Activated T-helper 17 cell treated with anti-CD3 and anti-CD28 coated beads, Interleukin-2, amount 50 U/mL, for 72 hours (primary cell): ENCODE data around the gene PPM1M. TPM values are rescaled to one million over a fixed set of nuclear protein-coding genes. Genes with fewer than 3 reads are reported as not detected.
A peak's percentile ranks its signal among the peaks of the same experiment; 100 is the strongest.

Source experiments
- ATAC-seq: fragments of 150-1000 bp; cut with Tn5 transposase; replicated peaks from 2 replicates; pipeline ENCODE4 v1.10.0; 2021; ENCODE audit warnings: mild to moderate bottlenecking, moderate library complexity
- H3K27ac Mint-ChIP-seq: one replicate; pipeline ENCODE4 v1.8.0; 2022; ENCODE audit warnings: mixed read lengths
- H3K27me3 Mint-ChIP-seq: one replicate; pipeline ENCODE4 v1.8.0; 2022; ENCODE audit warnings: mixed read lengths
- H3K36me3 Mint-ChIP-seq: one replicate; pipeline ENCODE4 v1.8.0; 2022; ENCODE audit warnings: low read depth, mild to moderate bottlenecking, mixed read lengths
- H3K4me1 Mint-ChIP-seq: one replicate; pipeline ENCODE4 v1.8.0; 2022; ENCODE audit warnings: mixed read lengths
- H3K4me3 Mint-ChIP-seq: one replicate; pipeline ENCODE4 v1.8.0; 2022; ENCODE audit warnings: mild to moderate bottlenecking, mixed read lengths
- H3K9me3 Mint-ChIP-seq: one replicate; pipeline ENCODE4 v1.8.0; 2022; ENCODE audit warnings: mixed read lengths
- total RNA-seq, 2 donors: library from RNA; stranded (reverse); gene quantifications; one replicate each; pipeline ENCODE4 v1.2.3, GENCODE V29; 2022

Gene PPM1M
- total RNA-seq, 2 donors from 2014 or later: 84.6 to 112 TPM

DNA sequence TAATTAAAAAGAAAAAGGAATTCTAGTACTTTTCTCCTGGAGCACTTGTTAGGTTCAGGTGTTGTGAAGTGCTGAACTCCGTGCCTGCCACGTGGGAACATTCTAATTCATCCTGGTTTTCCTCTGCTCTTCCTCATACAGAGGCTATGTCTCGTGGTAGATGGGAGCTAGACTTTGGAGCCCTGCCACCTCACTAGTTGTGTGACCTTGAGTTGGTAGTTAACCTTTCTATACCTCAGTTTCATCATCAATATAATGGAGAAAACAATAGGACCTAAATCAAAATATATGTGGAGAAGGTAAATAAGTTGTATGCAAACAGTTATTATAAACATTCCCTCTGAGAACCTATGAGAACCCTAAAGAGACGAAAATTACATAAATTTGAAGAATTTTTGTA lies 37.0 kb upstream of the PPM1M start:
- no peaks in the 10 kb centered on the region for H3K9me3 Mint-ChIP-seq
- H3K4me3 Mint-ChIP-seq: no peak overlapping the region
- no peak overlapping the region for H3K27ac Mint-ChIP-seq
- H3K27me3 Mint-ChIP-seq: no peaks in the 10 kb centered on the region
- H3K36me3 Mint-ChIP-seq: peaks cover 100% of the 10 kb centered on the region
- peaks cover 21% of the 10 kb centered on the region for H3K4me1 Mint-ChIP-seq
- ATAC-seq: no peak

DNA sequence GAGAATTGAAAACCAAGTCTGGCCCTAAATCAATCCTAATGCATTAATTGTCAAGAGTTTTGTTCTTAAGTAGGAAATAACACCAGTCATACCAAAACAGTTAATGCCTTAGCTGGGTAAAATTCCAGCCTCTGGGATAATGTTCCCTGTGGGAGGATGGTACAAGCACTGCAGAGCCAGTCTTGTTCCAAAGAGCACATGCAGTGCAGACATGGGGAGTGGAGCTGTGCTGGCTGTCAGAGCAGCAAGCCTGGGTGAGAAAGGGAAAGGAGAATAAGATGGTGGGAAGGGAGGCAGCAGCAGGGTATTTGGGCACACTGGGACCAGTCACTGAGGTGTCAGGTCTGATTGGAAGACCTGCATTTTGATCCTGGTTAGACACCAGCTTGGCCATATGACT lies 35.5 kb upstream of the PPM1M start:
- no peak overlapping the region for H3K27ac Mint-ChIP-seq
- no peak for ATAC-seq
- no peaks in the 10 kb centered on the region for H3K9me3 Mint-ChIP-seq
- peaks cover 100% of the 10 kb centered on the region for H3K36me3 Mint-ChIP-seq
- peaks cover 12% of the 10 kb centered on the region for H3K4me1 Mint-ChIP-seq
- H3K27me3 Mint-ChIP-seq: no peaks in the 10 kb centered on the region
- H3K4me3 Mint-ChIP-seq: no peak overlapping the region

DNA sequence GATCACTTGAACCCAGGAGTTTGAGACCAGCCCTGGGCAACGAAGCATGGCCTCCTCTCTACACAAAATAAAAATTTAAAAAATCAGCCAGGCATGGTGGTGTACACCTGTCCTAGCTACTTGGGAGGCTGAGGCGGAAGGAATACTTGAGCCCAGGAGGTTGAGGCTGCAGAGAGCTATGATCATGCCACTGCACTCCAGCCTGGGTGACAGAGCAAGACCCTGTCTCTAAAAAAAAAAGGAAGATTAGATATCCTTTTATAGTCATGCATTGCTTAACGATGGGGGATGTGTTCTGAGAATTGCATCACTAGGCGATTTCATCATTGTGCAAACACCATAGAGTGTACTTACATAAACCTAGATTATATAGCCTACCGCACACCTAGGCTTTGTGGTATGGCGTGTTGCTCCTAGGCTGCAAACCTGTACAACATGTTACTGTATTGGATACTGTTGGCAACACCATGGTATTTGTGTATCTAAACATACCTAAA lies 35.0 kb upstream of the PPM1M start:
- Mint-ChIP-seq H3K27me3 (no peaks in the 10 kb centered on the region), H3K9me3 (no peaks in the 10 kb centered on the region), H3K4me3 (no peak overlapping the region), H3K36me3 (peaks cover 100% of the 10 kb centered on the region), H3K4me1 (peaks cover 11% of the 10 kb centered on the region), H3K27ac (no peak overlapping the region)
- no peak for ATAC-seq

DNA sequence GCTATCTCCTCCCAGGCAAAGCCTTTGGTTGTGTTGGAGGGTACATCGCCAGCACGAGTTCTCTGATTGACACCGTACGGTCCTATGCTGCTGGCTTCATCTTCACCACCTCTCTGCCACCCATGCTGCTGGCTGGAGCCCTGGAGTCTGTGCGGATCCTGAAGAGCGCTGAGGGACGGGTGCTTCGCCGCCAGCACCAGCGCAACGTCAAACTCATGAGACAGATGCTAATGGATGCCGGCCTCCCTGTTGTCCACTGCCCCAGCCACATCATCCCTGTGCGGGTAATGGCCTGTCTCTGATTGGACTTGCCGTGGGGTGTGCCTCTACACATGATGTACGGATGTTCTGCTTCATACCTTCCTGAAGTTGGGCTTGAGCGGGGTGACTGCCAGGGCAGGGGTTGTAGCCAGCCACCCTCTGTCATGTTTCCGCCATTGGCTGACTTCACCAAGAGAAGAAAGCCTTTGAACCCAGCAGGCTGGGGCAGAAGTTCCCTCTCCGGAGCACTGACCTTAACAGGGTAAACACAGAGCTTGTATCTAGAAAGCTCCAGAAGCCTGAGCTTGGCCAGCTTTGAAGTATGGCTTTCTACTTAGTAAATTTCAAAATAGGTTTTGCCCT lies 34.2 kb upstream of the PPM1M start:
- no peak for ATAC-seq
- H3K27ac Mint-ChIP-seq: no peak overlapping the region
- no peaks in the 10 kb centered on the region for H3K9me3 Mint-ChIP-seq
- peaks cover 12% of the 10 kb centered on the region for H3K4me1 Mint-ChIP-seq
- no peak overlapping the region for H3K4me3 Mint-ChIP-seq
- peaks cover 95% of the 10 kb centered on the region for H3K36me3 Mint-ChIP-seq
- H3K27me3 Mint-ChIP-seq: no peaks in the 10 kb centered on the region

DNA sequence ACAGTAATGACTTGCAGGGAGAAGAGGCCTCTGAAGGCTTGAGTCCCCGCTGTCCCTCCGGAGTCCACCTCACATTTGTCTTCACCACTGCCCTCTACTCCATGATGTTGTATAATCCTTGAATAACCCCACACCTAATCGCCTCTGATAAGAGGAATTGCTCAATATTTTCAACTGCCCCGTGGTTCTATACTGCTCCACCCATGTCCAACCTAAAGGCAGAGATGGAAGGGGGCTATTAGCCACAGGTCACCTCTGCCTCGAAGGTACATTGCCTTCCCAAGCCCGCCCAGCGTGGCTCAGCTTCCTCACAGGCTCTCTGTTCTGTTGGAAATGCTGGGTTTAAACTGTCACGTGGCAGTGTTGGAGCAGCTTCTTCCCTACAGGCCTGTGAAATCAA lies 32.6 kb upstream of the PPM1M start:
- no peak for ATAC-seq
- peaks cover 19% of the 10 kb centered on the region for H3K4me1 Mint-ChIP-seq
- no peaks in the 10 kb centered on the region for H3K27me3 Mint-ChIP-seq
- H3K9me3 Mint-ChIP-seq: no peaks in the 10 kb centered on the region
- no peak overlapping the region for H3K27ac Mint-ChIP-seq
- H3K36me3 Mint-ChIP-seq: peaks cover 85% of the 10 kb centered on the region
- no peak overlapping the region for H3K4me3 Mint-ChIP-seq

DNA sequence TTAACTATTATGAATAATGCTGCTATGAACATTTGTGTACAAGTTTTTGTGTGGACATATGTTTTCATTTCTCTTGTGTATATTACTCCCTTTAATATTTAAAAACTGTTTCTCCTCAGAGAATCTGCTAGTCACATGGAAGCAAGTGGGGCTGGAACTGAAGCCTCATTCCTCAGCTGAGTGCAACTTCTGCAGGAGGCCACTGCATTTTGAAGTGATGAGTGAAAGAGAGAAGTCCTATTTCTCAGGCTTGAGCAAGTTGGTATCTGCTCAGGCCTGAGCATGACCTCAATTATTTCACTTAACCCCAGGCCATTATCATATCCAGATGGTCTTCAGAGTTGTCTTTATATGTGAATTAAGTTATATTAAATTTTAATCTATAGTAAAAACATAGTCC lies 31.7 kb upstream of the PPM1M start:
- Mint-ChIP-seq H3K27ac (no peak overlapping the region), H3K36me3 (peaks cover 76% of the 10 kb centered on the region)
- ATAC-seq: no peak

DNA sequence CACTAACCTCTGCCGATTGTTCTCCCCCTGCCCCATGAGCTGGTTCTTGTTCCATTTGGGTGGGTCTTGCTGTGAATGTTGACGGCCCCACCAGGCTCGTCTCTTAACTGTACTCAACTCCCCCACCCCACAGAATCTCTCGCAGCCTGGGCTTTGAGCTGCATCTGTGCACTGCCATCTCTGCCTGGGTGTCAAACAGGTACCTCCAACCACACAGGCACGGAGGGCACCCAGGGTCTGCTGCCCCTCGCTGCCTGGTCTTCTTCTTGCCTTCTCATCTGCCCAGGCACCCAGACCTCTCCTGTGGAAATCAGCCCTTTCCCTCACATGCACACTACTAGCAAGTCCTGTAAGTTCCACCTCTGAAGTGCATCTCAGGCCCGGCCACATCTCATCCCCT lies 30.2 kb upstream of the PPM1M start:
- Mint-ChIP-seq H3K27ac (peak overlapping the region; percentile 51), H3K9me3 (no peaks in the 10 kb centered on the region), H3K4me3 (no peak overlapping the region), H3K27me3 (no peaks in the 10 kb centered on the region), H3K4me1 (peaks cover 22% of the 10 kb centered on the region), H3K36me3 (peaks cover 62% of the 10 kb centered on the region)
- ATAC-seq: no peak

More for the DNA sequence above, 31.7 kb upstream of the PPM1M start:
- no peaks in the 10 kb centered on the region for H3K9me3 Mint-ChIP-seq
- peaks cover 22% of the 10 kb centered on the region for H3K4me1 Mint-ChIP-seq
- no peaks in the 10 kb centered on the region for H3K27me3 Mint-ChIP-seq
- H3K4me3 Mint-ChIP-seq: no peak overlapping the region

DNA sequence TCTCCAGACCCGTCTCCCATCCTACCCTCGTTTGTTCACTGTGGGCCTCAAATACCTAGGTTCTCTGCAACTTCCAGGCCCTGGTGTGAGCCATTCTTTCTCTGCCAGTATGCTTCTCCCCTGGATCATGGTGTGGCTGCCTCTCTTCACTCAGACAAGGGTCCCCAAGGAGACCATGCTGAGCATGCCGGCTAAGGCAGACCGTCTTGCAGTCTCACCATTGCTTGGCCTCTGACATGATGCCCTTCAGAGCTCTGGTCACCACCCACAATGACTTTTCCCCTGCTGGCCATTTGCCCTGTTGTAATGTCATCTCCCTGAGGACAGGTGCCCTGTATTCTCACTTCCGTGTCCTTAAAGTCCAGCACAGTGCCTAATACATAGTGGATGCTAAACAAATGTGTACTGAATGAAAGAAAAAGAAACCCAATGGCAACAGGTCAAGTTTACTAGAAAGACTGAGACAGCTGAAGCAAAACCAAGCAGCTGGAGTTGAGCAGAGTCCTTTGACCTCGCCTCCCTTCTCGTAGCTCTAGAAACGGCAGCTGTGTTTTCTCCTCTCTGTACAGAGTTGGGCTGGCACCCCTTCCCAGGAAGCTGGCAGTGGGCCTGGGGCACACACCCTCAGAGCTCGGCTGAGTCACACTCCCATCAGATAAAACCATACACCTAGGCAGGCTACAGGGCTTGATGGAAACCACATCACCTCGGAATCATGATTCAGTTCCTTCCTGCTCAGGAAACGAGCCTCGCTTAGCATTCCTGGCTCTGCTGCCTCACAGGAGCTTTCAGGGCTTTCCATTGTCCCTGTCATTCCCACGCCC lies 28.8 kb upstream of the PPM1M start:
- H3K4me1 Mint-ChIP-seq: peaks cover 22% of the 10 kb centered on the region
- H3K27ac Mint-ChIP-seq: peak overlapping the region; percentile 85
- H3K9me3 Mint-ChIP-seq: no peaks in the 10 kb centered on the region
- ATAC-seq: peak; percentile 82
- H3K27me3 Mint-ChIP-seq: no peaks in the 10 kb centered on the region
- H3K36me3 Mint-ChIP-seq: peaks cover 47% of the 10 kb centered on the region
- H3K4me3 Mint-ChIP-seq: peak overlapping the region; percentile 75

DNA sequence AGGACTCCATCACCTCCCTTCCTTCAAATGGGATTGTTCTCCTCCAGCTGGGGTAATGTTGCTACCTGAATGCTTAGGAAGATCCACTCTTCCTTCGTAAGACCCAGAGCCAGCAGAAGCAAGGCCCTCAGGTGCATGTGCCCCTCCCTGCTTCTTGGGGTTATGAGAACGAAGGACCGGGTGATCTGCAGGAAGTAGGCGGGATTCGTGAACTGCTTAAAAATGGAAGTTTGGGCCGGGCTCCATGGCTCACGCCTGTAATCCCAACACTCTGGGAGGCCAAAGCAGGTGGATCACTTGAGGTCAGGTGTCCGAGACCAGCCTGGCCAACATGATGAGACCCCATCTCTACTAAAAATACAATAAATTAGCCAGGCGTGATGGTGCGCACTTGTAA lies 28.2 kb upstream of the PPM1M start:
- Mint-ChIP-seq H3K27me3 (no peaks in the 10 kb centered on the region), H3K9me3 (no peaks in the 10 kb centered on the region), H3K4me3 (peak overlapping the region; percentile 75), H3K36me3 (peaks cover 41% of the 10 kb centered on the region), H3K27ac (peak overlapping the region; percentile 85), H3K4me1 (peaks cover 27% of the 10 kb centered on the region)
- ATAC-seq: peak; percentile 27

DNA sequence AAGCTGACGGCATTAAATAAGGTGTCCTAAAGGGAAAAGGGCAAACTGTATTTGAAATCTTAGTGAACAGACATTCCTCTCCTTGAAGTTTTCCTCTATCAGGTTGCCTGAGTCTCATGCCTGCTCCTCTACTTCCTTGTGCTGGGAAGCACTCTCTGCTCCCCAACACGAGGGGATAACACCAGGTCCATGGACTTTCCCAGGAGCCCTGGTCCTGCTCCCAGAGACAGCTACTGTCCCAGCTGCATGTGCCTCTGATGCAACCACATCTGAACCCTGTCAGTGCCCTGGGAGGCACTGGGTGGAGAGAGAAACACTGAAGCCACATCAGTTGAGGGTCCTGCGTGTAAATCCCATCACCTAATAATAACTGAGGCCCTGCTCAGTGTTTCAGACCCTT lies 27.5 kb upstream of the PPM1M start:
- Mint-ChIP-seq H3K27ac (peak overlapping the region; percentile 85), H3K4me1 (peaks cover 29% of the 10 kb centered on the region), H3K9me3 (no peaks in the 10 kb centered on the region), H3K4me3 (peak overlapping the region; percentile 75), H3K36me3 (peaks cover 35% of the 10 kb centered on the region), H3K27me3 (no peaks in the 10 kb centered on the region)
- ATAC-seq: no peak

DNA sequence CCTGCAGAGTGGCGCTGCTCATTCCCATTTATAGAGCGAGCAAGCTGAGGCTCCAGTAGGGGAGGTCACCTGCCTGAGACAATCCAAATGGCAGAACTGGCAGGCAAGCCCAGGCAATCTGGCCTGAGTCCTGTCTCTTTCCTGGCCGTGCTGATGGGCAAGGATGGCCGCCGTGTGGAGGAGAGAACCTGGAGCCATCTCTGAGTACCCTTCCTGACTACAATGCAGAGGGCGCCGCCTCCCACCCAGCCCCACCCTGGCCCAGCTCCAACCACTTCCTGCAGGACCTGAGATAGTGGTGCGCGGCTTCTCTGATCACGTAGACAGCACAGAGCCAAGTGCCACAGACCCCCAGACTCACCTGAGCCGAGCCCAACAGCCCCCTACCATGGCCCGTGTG lies 27.1 kb upstream of the PPM1M start:
- peak overlapping the region; percentile 75 for H3K4me3 Mint-ChIP-seq
- peak; percentile 27 for ATAC-seq
- no peaks in the 10 kb centered on the region for H3K27me3 Mint-ChIP-seq
- peaks cover 31% of the 10 kb centered on the region for H3K36me3 Mint-ChIP-seq
- peak overlapping the region; percentile 85 for H3K27ac Mint-ChIP-seq
- H3K4me1 Mint-ChIP-seq: peaks cover 31% of the 10 kb centered on the region
- no peaks in the 10 kb centered on the region for H3K9me3 Mint-ChIP-seq

DNA sequence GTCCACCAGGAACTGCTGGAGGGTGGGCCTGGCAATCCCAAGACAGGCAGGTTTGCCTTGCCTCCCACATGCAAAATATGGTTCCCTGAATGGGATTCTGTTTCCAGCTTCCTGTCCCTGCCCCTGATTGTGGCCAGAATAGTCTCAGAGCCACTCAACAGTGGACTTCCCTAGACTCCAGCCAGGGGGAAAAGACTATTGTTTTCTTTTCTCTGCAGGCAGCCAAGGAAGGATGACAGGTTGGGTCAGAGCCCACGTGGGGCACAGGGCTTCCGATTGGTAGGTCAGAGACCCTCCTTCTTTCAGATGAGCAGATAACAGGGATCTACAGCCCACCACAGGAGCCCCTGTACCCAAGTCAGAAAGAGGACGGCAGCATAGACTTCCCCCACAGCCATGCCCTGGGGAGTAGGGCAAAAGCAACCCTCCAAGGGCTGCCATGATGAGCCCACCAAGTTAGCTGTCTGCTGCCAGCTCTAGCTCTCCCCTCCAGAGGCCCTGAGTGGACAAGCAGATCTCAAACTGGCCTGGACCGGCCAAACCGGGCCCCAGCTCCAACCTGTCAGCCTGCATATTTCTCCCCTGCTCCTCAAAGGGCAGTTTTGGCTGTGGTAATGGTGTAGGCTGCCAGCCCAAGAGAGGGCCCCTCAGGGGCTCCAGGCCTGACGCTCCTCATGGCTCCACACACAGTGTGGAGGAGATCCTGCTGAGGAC lies 26.5 kb upstream of the PPM1M start:
- H3K27me3 Mint-ChIP-seq: no peaks in the 10 kb centered on the region
- peaks cover 24% of the 10 kb centered on the region for H3K36me3 Mint-ChIP-seq
- H3K27ac Mint-ChIP-seq: peak overlapping the region; percentile 85
- no peaks in the 10 kb centered on the region for H3K9me3 Mint-ChIP-seq
- H3K4me3 Mint-ChIP-seq: peak overlapping the region; percentile 75
- peaks cover 37% of the 10 kb centered on the region for H3K4me1 Mint-ChIP-seq
- ATAC-seq: no peak

DNA sequence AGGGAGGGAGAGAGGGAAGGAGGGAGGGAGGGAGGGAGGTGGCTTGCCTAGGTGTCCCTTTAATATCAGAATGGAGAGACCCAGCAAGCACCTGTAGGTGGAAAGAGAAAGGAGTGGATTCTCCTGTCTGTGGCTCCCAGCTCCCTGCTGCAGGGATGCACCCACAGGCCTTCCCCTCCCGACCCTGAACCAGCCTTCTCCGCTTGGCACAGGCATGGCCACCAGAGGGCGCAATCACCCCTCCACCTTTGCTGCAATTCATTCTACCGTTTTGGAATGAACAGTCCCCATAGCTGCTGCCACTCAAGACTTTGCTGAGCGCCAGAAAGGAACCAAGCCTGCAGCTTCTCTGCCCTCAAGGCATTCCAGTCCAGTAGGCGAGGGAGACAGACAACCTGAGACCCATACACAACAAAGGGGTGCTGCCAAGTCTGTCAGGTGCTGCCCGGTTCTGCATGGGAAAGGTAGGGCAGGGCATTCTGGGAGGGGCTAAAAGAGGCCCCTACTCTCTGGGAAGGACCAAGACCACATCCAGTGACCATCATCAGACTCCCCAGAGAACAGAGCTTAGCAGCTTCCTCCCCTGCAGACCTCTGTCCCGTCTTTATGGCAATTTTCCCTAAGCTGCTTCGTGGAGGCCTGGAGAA lies 25.1 kb upstream of the PPM1M start:
- Mint-ChIP-seq H3K4me3 (peak overlapping the region; percentile 51), H3K4me1 (peaks cover 43% of the 10 kb centered on the region), H3K9me3 (no peaks in the 10 kb centered on the region), H3K36me3 (peaks cover 10% of the 10 kb centered on the region), H3K27me3 (no peaks in the 10 kb centered on the region), H3K27ac (peak overlapping the region; percentile 38)
- peak; percentile 71 for ATAC-seq

DNA sequence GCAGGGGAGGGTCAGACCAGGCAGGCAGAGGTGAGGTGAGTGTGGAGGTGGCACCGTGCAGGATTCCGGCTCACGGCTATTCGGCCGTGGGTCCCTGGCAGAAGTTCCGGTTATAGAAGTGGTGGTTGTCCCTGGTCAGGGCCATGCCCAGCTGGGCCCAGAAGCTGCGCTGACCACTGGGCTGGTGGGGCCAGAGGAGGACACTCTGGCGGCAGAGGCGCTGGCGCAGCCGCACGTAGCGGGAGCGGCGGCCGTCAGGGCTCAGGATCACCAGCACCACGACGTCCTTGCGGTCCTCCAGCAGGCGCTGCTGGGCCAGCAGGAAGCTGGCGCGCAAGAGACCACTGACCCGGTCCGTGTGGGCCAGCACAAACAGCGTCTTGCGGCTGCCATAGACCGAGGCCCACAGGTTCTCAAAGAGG lies 24.4 kb upstream of the PPM1M start:
- no peaks in the 10 kb centered on the region for H3K9me3 Mint-ChIP-seq
- peak overlapping the region; percentile 38 for H3K27ac Mint-ChIP-seq
- no peak for ATAC-seq
- H3K27me3 Mint-ChIP-seq: no peaks in the 10 kb centered on the region
- peaks cover 47% of the 10 kb centered on the region for H3K4me1 Mint-ChIP-seq
- peak overlapping the region; percentile 87 for H3K4me3 Mint-ChIP-seq
- H3K36me3 Mint-ChIP-seq: peaks cover 6% of the 10 kb centered on the region
